Activated naive CD4-positive, alpha-beta T cell treated with anti-CD3 and anti-CD28 coated beads, Interleukin-2, amount 50 U/mL, for 24 hours (primary cell): ENCODE results near the gene AFF1.

Source experiments
- H3K27ac Mint-ChIP-seq: one replicate; pipeline ENCODE4 v1.8.0; 2021; ENCODE audit warnings: mild to moderate bottlenecking, mixed read lengths
- H3K27me3 Mint-ChIP-seq: one replicate; pipeline ENCODE4 v1.8.0; 2021; ENCODE audit warnings: mixed read lengths
- H3K36me3 Mint-ChIP-seq: one replicate; pipeline ENCODE4 v1.8.0; 2021; ENCODE audit warnings: mixed read lengths
- H3K4me1 Mint-ChIP-seq: one replicate; pipeline ENCODE4 v1.8.0; 2021; ENCODE audit warnings: mixed read lengths
- H3K4me3 Mint-ChIP-seq: one replicate; pipeline ENCODE4 v1.8.0; 2021; ENCODE audit warnings: mild to moderate bottlenecking, mixed read lengths
- H3K9me3 Mint-ChIP-seq: one replicate; pipeline ENCODE4 v1.8.0; 2021; ENCODE audit warnings: mixed read lengths

The AFF1 gene

DNA sequence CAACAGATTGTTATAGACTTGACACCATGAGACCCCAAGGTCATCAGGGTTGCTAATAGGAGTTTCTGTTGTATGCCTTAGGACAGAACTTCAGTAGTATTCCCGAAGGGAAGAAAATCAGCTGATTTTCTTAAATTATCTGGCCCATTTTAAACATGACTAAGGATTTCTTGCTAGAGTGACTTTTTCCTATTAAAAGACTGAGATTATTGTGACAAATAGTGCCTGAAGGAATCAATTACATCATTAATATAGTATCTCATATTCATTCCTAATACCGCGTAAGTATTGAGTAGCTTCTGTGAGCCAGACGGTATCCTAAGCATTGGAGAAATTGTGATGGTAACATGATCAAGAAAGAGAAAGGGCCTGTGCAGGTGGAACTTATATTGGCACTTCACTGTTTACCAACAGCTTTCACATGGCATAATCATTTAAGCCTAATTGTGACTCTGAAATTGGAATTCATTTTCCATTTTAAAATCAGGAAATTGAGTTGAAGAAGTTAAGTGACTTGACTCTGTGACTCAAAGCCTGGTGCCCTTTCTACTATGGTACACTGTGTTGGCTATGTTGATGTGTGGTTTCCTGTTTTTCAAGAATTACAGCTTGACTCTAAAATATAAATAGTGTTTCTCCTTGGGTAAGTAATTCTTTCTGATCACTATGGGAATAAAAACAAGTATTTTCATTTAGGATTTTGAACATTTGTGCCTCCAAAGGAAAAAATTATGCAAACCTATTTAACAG is 4.1 kb downstream of the AFF1 start:
- Mint-ChIP-seq H3K4me3 (peak overlapping the region; percentile 59), H3K27ac (peak overlapping the region; percentile 79), H3K9me3 (no peaks in the 10 kb centered on the region), H3K36me3 (no peaks in the 10 kb centered on the region), H3K4me1 (peaks cover 63% of the 10 kb centered on the region), H3K27me3 (no peaks in the 10 kb centered on the region)

DNA sequence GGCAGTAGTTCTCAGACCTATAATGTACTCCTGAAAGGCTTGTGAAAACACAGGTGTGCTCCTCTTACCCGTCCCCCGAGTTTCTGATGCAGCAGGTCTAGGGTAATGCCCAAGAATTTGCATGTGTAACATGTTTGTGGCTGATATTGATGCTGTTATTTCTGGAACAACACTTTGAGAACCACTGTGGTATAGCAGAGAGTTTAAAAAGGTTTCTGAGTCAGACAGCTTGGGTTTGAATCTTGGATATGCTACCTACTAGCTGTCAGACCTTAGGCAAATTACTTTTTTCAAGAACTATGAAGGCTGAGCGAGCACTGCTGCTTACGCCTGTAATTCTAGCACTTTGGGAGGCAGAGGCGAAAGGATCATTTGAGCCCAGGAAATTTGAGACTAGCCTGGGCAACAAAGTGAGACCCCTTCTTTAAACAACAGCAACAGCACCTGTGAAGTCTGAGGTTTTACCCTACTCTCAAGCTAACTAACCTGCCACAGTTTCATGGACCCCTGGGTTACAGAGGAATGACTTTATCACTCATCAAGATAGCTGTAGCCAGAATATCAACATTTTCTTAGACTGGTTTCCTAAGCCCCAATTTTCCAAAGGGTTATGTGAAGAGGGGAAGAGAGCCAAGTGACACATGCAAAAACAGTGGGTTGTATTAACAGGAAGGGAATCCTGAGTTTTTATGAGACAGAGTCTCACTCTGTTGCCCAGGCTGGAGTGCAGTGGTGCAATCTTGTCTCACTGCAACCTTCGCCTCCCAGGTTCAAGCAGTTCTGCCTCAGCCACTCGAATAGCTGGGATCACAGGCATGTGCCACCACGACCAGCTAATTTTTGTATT is 5.1 kb downstream of the AFF1 start:
- Mint-ChIP-seq H3K4me1 (peaks cover 62% of the 10 kb centered on the region), H3K36me3 (no peaks in the 10 kb centered on the region), H3K27me3 (no peaks in the 10 kb centered on the region), H3K9me3 (no peaks in the 10 kb centered on the region), H3K27ac (peak overlapping the region; percentile 79), H3K4me3 (peak overlapping the region; percentile 59)

DNA sequence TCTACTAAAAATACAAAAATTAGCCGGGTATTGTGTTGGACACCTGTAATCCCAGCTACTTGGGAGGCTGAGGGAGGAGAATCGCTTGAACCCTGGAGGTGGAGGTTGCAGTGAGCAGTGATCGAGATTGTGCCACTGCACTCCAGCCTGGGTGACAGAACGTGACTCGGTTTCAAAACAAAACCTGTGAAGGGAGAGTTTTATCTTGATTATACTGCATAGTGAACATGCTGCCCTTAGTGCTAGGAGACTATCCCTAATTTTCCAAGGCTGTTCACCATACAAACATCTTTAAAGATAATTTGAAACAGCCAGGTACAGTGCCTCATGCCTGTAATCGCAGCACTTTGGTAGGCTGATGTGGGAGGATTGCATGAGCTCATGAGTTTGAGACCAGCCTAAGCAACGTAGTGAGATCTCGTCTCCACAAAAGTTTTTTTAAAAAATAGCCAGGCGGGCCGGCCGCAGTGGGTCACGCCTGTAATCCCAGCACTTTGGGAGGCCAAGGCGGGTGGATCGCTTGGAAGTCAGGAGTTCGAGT is 6.2 kb downstream of the AFF1 start:
- peaks cover 66% of the 10 kb centered on the region for H3K4me1 Mint-ChIP-seq
- H3K27me3 Mint-ChIP-seq: no peaks in the 10 kb centered on the region
- peak overlapping the region; percentile 60 for H3K27ac Mint-ChIP-seq
- no peaks in the 10 kb centered on the region for H3K36me3 Mint-ChIP-seq
- H3K4me3 Mint-ChIP-seq: no peak overlapping the region
- no peaks in the 10 kb centered on the region for H3K9me3 Mint-ChIP-seq

DNA sequence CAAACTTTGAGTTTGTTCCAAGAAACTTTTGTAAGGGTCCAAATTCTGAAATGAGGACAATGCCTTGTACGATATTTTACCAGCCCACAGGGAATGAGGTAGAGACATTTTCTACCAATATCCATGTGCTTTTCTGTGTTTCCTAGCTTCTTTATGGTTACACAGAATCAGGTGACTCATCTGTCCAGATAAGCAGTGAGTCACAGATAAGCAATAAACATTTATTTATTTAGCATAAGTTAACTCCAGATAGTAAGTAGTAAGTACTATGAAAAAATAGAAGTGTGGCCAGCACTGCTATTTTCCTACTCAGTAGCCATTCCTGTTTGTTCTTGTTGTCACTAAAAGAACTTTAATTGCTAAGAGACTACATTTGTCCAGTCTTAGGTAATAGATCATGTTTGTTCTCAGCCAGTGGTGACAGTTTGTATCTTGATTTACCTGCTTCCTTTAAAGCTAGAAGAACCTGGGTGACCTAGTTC is 7.4 kb downstream of the AFF1 start:
- no peak overlapping the region for H3K4me3 Mint-ChIP-seq
- H3K27ac Mint-ChIP-seq: no peak overlapping the region
- no peaks in the 10 kb centered on the region for H3K27me3 Mint-ChIP-seq
- peaks cover 64% of the 10 kb centered on the region for H3K4me1 Mint-ChIP-seq
- no peaks in the 10 kb centered on the region for H3K9me3 Mint-ChIP-seq
- peaks cover 2% of the 10 kb centered on the region for H3K36me3 Mint-ChIP-seq

DNA sequence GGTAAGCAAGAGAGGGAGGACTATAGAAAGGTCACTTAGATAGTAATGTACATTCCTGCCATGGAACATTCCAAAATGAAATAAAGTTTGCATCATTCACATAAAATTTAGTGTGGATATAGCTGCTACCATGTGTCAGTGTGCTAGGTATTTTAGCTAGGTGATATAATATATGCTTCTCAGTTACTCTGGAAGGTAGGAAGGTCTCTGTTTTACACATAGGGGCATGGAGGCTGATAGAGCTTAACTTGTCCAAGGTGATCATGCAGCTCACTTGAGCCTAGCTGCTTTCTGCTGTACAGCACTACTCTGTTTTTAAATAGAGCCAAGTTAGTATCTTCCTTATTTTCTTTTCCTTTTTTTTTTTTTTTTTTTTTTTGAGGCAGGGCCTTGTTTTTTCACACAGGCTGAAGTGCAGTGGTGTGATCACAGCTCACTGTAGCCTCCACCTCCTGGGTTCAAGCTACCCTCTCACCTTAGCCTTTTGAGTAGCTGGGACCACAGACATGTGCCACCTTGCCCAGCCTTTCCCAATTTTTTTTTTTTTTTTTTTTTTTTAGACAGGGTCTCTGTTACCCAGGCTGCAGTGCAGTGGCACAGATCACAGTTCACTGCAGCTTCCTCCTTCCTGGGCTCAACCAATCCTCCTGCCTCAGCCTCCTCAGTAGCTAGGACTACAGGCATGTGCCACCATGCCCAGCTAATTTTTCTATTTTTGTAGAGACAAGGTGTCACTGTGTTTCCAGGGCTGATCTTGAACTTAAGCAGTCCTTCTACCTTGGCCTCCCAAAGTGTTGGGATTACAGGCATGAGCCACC is 10.4 kb downstream of the AFF1 start:
- Mint-ChIP-seq H3K36me3 (peaks cover 6% of the 10 kb centered on the region), H3K9me3 (no peaks in the 10 kb centered on the region), H3K27me3 (no peaks in the 10 kb centered on the region), H3K27ac (no peak overlapping the region), H3K4me3 (no peak overlapping the region), H3K4me1 (peaks cover 50% of the 10 kb centered on the region)

DNA sequence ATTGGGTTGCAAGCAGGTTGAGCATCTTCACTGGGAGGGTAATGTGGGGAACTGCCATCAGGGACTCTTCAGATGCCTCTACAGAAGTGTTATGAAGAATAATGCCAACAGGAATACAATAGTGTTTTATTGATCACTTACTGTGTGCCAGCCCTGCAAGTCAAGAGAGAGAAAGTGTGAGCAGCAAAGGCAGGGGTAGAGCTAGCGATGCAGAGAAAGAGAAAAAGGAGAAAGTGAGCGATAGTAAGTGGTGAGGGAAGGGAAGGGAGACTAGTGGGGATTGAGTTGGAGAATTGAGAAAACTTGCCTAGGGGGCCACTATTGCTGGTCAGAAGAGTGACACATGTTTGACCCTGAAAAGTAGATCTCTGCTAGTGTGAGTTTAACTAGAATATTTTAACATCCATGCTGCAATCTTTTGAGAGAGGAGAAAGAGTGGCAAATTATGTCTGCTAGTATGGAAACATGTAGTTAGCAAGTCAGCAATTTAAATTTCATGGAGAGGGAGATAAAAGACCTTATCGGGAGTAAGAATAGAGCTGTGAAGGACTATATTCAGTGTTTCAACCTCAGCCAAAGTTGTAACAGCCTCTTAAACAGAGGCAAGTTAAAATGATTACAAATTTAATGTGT is 12.2 kb downstream of the AFF1 start:
- no peak overlapping the region for H3K4me3 Mint-ChIP-seq

DNA sequence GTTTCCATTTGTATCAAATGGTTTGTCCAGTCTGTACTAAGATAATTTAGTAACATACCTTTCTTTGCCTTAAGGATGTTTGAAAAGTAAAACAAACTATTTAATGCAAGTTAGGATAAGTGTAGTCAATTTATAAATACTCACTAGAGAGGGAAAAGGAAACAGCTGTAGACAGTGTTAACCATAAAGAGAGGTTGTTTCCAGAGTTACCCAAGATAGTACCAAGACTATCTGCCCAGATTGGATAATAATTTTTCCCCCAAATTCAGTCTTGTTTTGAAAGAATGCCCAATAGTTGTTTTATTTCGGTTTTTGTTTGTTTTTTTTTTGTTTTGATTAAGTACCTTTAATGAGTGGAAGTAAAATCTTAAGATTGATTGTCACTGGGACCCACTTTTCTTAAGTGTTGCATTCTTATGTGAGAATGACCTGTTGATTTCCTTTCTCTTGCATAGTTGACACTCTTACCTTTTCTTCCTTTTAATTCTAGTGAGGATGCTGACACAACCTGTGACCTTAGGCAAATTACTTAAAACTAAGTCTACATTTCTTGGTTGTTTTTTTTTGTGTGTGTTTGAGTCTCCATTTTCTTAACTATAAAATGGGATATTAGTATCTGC is 12.8 kb downstream of the AFF1 start:
- Mint-ChIP-seq H3K36me3 (peaks cover 13% of the 10 kb centered on the region), H3K4me3 (no peak overlapping the region), H3K4me1 (peaks cover 38% of the 10 kb centered on the region), H3K27me3 (no peaks in the 10 kb centered on the region), H3K27ac (peak overlapping the region; percentile 14), H3K9me3 (no peaks in the 10 kb centered on the region)

More for the DNA sequence above, 12.2 kb downstream of the AFF1 start:
- Mint-ChIP-seq H3K36me3 (peaks cover 13% of the 10 kb centered on the region), H3K9me3 (no peaks in the 10 kb centered on the region), H3K4me1 (peaks cover 41% of the 10 kb centered on the region), H3K27ac (peak overlapping the region; percentile 19), H3K27me3 (no peaks in the 10 kb centered on the region)

DNA sequence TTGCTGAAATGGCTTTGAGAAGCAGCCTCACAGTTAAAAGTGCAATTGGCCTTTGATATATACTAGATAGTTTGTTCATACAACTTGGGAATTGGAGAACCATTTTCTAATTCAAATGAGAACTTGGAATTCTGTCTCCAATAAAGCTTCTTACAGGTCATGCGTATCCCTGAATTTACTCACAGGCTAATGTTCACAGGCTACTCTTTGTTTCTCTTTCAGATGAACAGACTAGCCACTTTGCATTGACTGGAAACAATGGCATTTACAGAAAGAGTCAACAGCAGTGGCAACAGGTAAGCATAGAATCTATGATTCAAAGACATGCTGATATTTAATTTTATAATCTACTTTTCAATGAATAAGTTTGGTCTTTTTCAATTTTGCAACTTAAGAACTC is 13.5 kb downstream of the AFF1 start:
- no peak overlapping the region for H3K27ac Mint-ChIP-seq
- peaks cover 14% of the 10 kb centered on the region for H3K36me3 Mint-ChIP-seq
- peaks cover 33% of the 10 kb centered on the region for H3K4me1 Mint-ChIP-seq
- H3K27me3 Mint-ChIP-seq: no peaks in the 10 kb centered on the region
- no peaks in the 10 kb centered on the region for H3K9me3 Mint-ChIP-seq
- H3K4me3 Mint-ChIP-seq: no peak overlapping the region

DNA sequence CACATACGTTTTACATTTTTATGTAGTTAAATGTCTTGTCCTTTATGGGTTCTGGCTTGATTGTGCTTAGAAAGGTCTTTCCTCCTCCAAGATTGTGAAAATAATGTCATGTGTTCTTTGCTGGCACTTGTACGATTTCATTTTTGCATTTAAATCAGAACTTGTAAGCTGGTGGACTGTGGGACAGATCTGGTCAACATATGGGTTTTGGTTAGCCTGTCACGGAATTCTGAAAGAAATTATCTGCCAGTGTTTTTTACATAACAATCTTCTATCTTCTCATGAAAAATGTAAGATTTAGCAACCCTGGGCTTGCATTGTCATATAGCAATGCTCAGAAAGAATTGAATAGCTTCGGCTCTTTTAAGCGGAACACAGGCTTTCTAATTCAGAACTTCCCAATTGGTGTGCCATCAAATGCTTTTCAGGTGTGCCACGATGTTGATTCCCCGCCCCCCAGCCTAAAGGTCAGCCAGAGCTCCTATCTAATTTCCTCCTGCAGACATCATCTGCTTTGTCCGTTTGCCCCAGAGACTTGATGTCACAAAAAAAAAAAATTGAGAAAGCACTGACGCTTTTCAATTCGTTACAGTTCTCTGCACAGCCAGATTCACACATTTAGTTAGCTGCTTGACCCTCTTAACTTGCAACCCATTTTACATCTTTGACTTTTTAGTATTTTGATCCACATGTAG is 16.2 kb downstream of the AFF1 start:
- H3K36me3 Mint-ChIP-seq: peaks cover 17% of the 10 kb centered on the region
- H3K9me3 Mint-ChIP-seq: no peaks in the 10 kb centered on the region
- no peak overlapping the region for H3K27ac Mint-ChIP-seq
- H3K4me3 Mint-ChIP-seq: no peak overlapping the region
- H3K4me1 Mint-ChIP-seq: peaks cover 32% of the 10 kb centered on the region
- no peaks in the 10 kb centered on the region for H3K27me3 Mint-ChIP-seq

DNA sequence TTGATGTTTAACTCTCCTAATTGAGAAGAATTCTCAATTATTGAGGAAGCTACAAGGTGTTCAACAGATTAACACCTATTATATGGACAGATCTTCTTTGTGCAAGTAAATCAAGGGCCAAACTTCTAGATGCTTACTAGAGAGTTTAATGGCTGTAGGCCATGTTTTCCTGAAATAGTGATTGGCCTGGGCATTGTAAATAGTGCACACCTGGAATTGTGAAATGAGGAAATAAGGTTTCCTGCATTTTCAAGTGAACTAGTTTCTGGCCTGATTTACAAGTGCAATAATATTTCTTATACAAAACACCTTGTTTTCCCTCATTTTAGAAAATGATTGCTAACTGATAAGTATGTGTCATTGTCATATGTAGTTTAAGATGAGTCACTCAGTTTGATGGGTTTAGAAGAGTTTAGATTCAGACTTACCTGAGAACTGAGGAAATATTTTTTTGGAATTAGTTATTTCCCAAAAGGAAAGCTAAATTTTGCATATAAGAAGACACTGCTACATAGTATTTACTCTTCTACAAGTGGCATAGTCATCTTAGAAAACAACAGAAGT is 21.2 kb downstream of the AFF1 start:
- Mint-ChIP-seq H3K36me3 (peaks cover 12% of the 10 kb centered on the region), H3K27ac (no peak overlapping the region), H3K9me3 (no peaks in the 10 kb centered on the region), H3K4me1 (peaks cover 46% of the 10 kb centered on the region), H3K4me3 (no peak overlapping the region), H3K27me3 (no peaks in the 10 kb centered on the region)

DNA sequence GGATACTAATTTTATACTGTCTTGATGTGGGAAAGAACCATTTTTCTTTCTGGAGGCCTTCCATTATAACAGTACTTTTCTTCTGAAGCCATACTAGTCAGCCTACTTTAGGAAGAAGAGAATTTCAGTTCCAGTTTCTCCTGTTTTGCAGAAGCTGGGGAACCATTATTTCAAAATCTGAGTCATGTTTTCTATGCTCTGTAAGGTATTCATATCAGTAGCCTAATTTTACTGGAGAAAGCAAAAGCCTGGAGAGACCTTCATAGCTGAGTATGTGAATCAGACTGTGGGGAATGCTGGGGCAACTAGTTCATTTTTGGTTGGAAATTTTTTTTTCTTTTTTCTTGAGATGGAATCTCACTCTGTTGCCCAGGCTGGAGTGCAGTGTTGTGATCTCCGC is 22.4 kb downstream of the AFF1 start:
- no peak overlapping the region for H3K27ac Mint-ChIP-seq
- H3K9me3 Mint-ChIP-seq: no peaks in the 10 kb centered on the region
- no peak overlapping the region for H3K4me3 Mint-ChIP-seq
- peaks cover 9% of the 10 kb centered on the region for H3K36me3 Mint-ChIP-seq
- peaks cover 56% of the 10 kb centered on the region for H3K4me1 Mint-ChIP-seq
- H3K27me3 Mint-ChIP-seq: no peaks in the 10 kb centered on the region

DNA sequence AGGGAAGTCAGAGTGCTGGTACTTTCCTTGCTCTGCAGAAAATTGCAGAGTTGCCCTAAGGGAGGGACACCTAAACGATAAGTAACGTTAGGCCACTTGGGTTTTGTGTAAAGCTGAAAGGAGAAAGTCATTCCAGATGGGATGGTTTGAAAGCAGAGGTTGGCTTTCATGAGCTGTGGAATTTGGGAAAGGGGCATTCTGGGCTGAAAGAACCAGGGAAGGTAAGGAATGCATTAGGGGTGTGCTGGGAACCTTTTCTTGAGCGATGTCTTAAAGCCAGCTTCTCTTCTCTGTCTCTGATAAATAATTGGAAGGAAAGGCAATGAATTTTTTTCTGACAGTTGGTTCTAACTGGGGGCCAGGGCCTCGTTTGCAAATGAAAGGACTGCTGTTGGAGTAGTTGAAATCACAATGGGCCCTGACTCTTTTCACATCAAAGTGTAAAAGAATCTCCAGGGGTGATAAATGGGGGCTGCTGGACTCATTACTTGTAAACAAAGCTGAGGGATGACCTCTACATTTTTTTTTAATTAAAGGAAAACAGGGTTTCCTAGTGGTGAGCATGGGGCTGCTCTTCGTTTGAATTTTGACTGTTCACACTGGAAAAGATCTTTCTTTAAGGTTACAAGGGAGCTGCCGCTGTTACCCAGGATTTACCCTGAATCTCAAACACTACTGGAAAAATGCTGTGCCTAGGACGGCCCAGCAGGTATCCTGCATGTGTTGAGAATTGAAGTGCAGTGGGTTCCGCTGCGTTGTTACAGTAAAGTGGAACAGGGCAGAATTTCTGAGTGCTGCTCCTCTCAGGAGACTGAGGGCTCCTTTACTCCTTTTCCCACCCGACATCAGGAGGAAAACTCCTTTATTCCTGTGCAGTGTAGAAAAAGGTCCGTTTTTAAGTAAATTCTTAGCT is 25.0 kb downstream of the AFF1 start:
- H3K36me3 Mint-ChIP-seq: peaks cover 4% of the 10 kb centered on the region
- peaks cover 67% of the 10 kb centered on the region for H3K4me1 Mint-ChIP-seq
- H3K27ac Mint-ChIP-seq: no peak overlapping the region
- no peaks in the 10 kb centered on the region for H3K27me3 Mint-ChIP-seq
- H3K4me3 Mint-ChIP-seq: no peak overlapping the region
- H3K9me3 Mint-ChIP-seq: no peaks in the 10 kb centered on the region

DNA sequence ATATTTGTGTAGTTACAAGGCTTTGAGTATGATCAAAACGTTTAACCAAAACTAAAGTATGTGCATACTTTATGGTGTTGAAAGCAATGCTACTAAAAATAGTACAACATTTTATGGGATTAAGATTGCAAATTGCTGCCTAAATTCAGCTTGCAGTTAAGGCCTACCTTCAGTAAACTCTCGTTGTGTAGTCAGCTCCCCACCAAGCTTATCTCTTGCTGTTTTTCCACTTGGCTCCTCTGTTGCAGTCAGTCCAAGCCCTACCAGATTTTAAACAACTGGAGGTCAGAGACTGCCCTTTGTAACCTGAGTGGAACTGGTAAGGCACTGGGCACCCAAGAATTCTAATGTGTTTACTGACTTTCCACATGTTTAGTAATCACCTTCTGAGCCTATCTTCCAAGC is 25.7 kb downstream of the AFF1 start:
- Mint-ChIP-seq H3K4me3 (no peak overlapping the region), H3K27ac (no peak overlapping the region), H3K36me3 (peaks cover 4% of the 10 kb centered on the region), H3K9me3 (no peaks in the 10 kb centered on the region), H3K4me1 (peaks cover 61% of the 10 kb centered on the region), H3K27me3 (no peaks in the 10 kb centered on the region)
